Measurements from ENCODE around the gene HSPA12A. TPM values are rescaled to one million over a fixed set of nuclear protein-coding genes. Genes with fewer than 3 reads are reported as not detected.

The HSPA12A gene
- total RNA-seq, 4 donors from 2014 or later, result 125 to 187 (median 147) TPM

GRCh38 chr10:116663342-116663741, 79.0 kb downstream of the HSPA12A start:
- Histone ChIP-seq H3K9me3 (no peaks in the 10 kb centered on the region), H3K4me3 (no peak overlapping the region), H3K4me1 (peaks cover 0 to 42% (median 18%) of the 10 kb centered on the region in 4 donors), H3K36me3 (no peaks in the 10 kb centered on the region), H3K27me3 (no peaks in the 10 kb centered on the region), H3K27ac (peak overlapping the region; percentile 45 to 95 (median 74))
- no peak for DNase-seq (ENCODE audit: low spot score in 2 of 2)
- TF ChIP-seq EP300 (IDR thresholded peaks at IDR 0.05), result no peak
- no peak for TF ChIP-seq CTCF (IDR thresholded peaks at IDR 0.05)
- WGBS, 2 donors, result 86 to 89% methylated on average over 7 of the region's 7 CpGs

GRCh38 chr10:116660860-116661259, 81.5 kb downstream of the HSPA12A start:
- no peaks in the 10 kb centered on the region for H3K36me3 ChIP-seq
- DNase-seq (ENCODE audit: low spot score in 2 of 2), result no peak
- H3K9me3 ChIP-seq, result no peaks in the 10 kb centered on the region
- 13 to 18% methylated on average over 5 of the region's 5 CpGs for WGBS, 2 donors
- H3K4me1 ChIP-seq, result peaks cover 0 to 31% (median 11%) of the 10 kb centered on the region in 4 donors
- H3K4me3 ChIP-seq, result no peak overlapping the region
- TF ChIP-seq POLR2A (IDR thresholded peaks at IDR 0.05), result no peak
- H3K27me3 ChIP-seq, result no peaks in the 10 kb centered on the region
- H3K27ac ChIP-seq, result peak overlapping the region in 3 of 4 donors; percentile 20 to 95 (median 94)

- TF ChIP-seq POLR2A (IDR thresholded peaks at IDR 0.05) (no peak), CTCF (IDR thresholded peaks at IDR 0.05) (no peak), EP300 (IDR thresholded peaks at IDR 0.05) (no peak)
- Histone ChIP-seq H3K4me3 (no peak overlapping the region), H3K27me3 (no peaks in the 10 kb centered on the region), H3K27ac (peak overlapping the region in 1 of 4 donors; percentile 11), H3K4me1 (peaks cover 0 to 17% (median 3%) of the 10 kb centered on the region in 4 donors), H3K9me3 (no peaks in the 10 kb centered on the region), H3K36me3 (no peaks in the 10 kb centered on the region)
- DNase-seq (ENCODE audit: low spot score in 2 of 2), result no peak
- WGBS, 2 donors, result 78 to 84% methylated on average over 10 of the region's 10 CpGs
Measured at GRCh38 chr10:116659049-116659670, 83.2 kb downstream of the HSPA12A start.

GRCh38 chr10:116657863-116658551, 84.4 kb downstream of the HSPA12A start:
- H3K4me1 ChIP-seq, result peaks cover 0 to 9% (median 3%) of the 10 kb centered on the region in 4 donors
- H3K27me3 ChIP-seq, result no peaks in the 10 kb centered on the region
- TF ChIP-seq CTCF (IDR thresholded peaks at IDR 0.05) (no peak), EP300 (IDR thresholded peaks at IDR 0.05) (no peak), POLR2A (IDR thresholded peaks at IDR 0.05) (no peak)
- H3K27ac ChIP-seq, result no peak overlapping the region
- DNase-seq (ENCODE audit: low spot score in 2 of 2), result no peak
- 87 to 92% methylated on average over 5 of the region's 5 CpGs for WGBS, 2 donors
- no peak overlapping the region for H3K4me3 ChIP-seq
- no peaks in the 10 kb centered on the region for H3K36me3 ChIP-seq
- H3K9me3 ChIP-seq, result no peaks in the 10 kb centered on the region

- no peak for DNase-seq (ENCODE audit: low spot score in 2 of 2)
- Histone ChIP-seq H3K4me1 (no peaks in the 10 kb centered on the region), H3K27me3 (no peaks in the 10 kb centered on the region), H3K36me3 (no peaks in the 10 kb centered on the region), H3K9me3 (peaks cover 0 to 3% (median 0%) of the 10 kb centered on the region in 4 donors), H3K4me3 (no peak overlapping the region), H3K27ac (no peak overlapping the region)
- TF ChIP-seq EP300 (IDR thresholded peaks at IDR 0.05), result no peak
- no peak for TF ChIP-seq CTCF (IDR thresholded peaks at IDR 0.05)
- TF ChIP-seq POLR2A (IDR thresholded peaks at IDR 0.05), result no peak
- WGBS, 2 donors, result 50% methylated on average over 4 of the region's 4 CpGs
Measured at GRCh38 chr10:116656044-116656443, 86.3 kb downstream of the HSPA12A start.
